K562 (cell line): ENCODE data around the gene GPR21. TPM values are rescaled to one million over a fixed set of nuclear protein-coding genes. Genes with fewer than 3 reads are reported as not detected.

ENCODE experiments used
- DEAF1 ChIP-seq: fragments of 450-650 bp; formaldehyde crosslinking; IDR thresholded peaks from 2 replicates; pipeline ENCODE4 v1.4.0; 2020; ENCODE audit warnings: mild to moderate bottlenecking, moderate library complexity
- GATAD2B ChIP-seq: fragments of 450-650 bp; IDR thresholded peaks from 2 replicates; pipeline ENCODE4 v1.6.1; 2017; ENCODE audit warnings: mild to moderate bottlenecking, borderline replicate concordance
- GTF2A2 ChIP-seq: IDR thresholded peaks from 2 replicates; pipeline ENCODE4 v1.6.1; 2016; ENCODE audit warnings: mild to moderate bottlenecking, missing genetic modification characterization, missing compliant biosample characterization
- POLR2G ChIP-seq: fragments of 200-400 bp; formaldehyde crosslinking; IDR thresholded peaks from 2 replicates; pipeline ENCODE4 v1.6.1; 2017; ENCODE audit warnings: low read depth, mild to moderate bottlenecking, antibody characterized with exemption, low read length, moderate library complexity
- SMC3 ChIP-seq: conservative IDR thresholded peaks from 2 replicates; pipeline ENCODE4 v1.6.1; 2011; ENCODE audit warnings: low read depth, low read length, improper control_type of control experiment; ENCODE audit not compliant: insufficient read depth
- YBX1 ChIP-seq: fragments of 450-650 bp; IDR thresholded peaks from 2 replicates; pipeline ENCODE4 v1.7.1; 2016; ENCODE audit warnings: mild to moderate bottlenecking
- ZC3H8 ChIP-seq: fragments of 450-650 bp; IDR thresholded peaks from 2 replicates; pipeline ENCODE4 v1.6.1; 2017
- ZNF174 ChIP-seq: fragments of 250-450 bp; sonication (Bioruptor Pico); IDR thresholded peaks from 2 replicates; pipeline ENCODE4 v1.4.0; 2020; ENCODE audit warnings: mild to moderate bottlenecking
- polyA plus RNA-seq, 8 experiments: library from polyadenylated mRNA; depleted of rRNA in 4 of 8; stranded (reverse) in 5 of 8; unstranded in 3 of 8; fragments of >200 nt; fragmentation: Nextera tagmentation in 2 of 8; fragmentation: Illumina TruSeq in 1 of 8; extraction: Ambion mirVana in 2 of 8; extraction: Trizol in 1 of 8; gene quantifications; 2 replicates each; pipeline versions ENCODE4 v1.2.1 to v1.2.3, GENCODE V29; 2011 to 2014; ENCODE audit warnings: inconsistent platforms in 1 of 8, missing spikeins in 1 of 8
- total RNA-seq, 7 experiments: library from RNA; depleted of rRNA in 6 of 7; stranded (reverse); fragments of >200 nt in 6 of 7; fragmentation: Illumina TruSeq in 2 of 7; extraction: Trizol in 2 of 7; gene quantifications; 2 replicates each; pipeline versions ENCODE4 v1.2.1 to v1.2.3, GENCODE V29; 2011 to 2021; ENCODE audit warnings: low replicate concordance in 1 of 7
- TF ChIP-seq, protein P1 (sequence below): IDR thresholded peaks from 2 replicates; pipeline ENCODE4 v1.6.1; 2016; ENCODE audit warnings: missing genetic modification characterization, missing compliant biosample characterization
- TF ChIP-seq, protein P2 (sequence below): fragments of 450-650 bp; IDR thresholded peaks from 2 replicates; pipeline ENCODE4 v1.6.1; 2018; ENCODE audit not compliant: partially characterized antibody
- TF ChIP-seq, protein P3 (sequence below): fragments of 250-450 bp; sonication (Bioruptor Pico); IDR thresholded peaks from 2 replicates; pipeline ENCODE4 v1.9.0; 2021; ENCODE audit warnings: mild to moderate bottlenecking, inconsistent platforms
- TF ChIP-seq, protein P4 (sequence below): fragments of 250-450 bp; sonication (Bioruptor Pico); IDR thresholded peaks from 2 replicates; pipeline ENCODE4 v1.5.0; 2020; ENCODE audit warnings: mild to moderate bottlenecking, borderline replicate concordance
- TF ChIP-seq, protein P5 (sequence below): sonication (generic); formaldehyde crosslinking; IDR thresholded peaks from 2 replicates; pipeline ENCODE4 v1.8.1; 2023; ENCODE audit warnings: mild to moderate bottlenecking, missing genetic modification reagents

GPR21 gene
- total and polyA plus RNA-seq, 9 of the 15 experiments (the other 6 are each of a cell fraction or from before 2014, with no cell fraction given) = 0.16 to 0.83 (median 0.36) TPM; not detected in 6

DNA sequence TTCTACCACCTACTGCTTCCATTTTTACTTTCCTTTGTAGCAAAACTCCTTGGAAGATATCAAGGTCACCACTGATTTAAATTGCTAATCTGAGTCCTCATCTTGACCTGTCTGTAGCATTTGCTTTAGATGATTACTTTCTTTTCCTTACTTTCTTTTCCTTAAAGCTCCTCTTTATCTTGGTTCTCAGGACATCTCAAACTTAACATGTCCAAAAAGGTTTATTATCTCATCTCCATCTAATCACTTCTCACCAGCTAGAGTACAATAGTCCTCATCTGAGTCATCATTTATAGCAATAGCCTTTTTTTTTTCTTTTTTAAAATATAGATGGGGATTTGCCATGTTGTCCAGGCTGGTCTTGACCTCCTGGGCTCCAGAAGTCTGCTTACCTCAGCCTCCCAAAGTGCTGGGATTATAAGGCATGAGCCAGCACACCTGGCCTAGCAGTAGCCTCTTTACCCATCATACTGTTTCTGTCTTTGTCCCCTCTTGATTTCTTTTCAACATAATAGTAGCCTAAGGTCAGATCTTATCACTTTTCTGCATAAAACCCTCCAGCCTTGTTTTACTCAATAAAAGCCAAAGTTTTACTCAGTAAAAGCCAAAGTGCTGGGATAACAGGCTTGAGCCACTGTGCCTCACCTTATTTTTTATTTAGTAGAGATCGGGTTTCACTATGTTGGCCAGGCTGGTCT is 32.9 kb upstream of the GPR21 start (continued):
- TF ChIP-seq, protein P1, sequence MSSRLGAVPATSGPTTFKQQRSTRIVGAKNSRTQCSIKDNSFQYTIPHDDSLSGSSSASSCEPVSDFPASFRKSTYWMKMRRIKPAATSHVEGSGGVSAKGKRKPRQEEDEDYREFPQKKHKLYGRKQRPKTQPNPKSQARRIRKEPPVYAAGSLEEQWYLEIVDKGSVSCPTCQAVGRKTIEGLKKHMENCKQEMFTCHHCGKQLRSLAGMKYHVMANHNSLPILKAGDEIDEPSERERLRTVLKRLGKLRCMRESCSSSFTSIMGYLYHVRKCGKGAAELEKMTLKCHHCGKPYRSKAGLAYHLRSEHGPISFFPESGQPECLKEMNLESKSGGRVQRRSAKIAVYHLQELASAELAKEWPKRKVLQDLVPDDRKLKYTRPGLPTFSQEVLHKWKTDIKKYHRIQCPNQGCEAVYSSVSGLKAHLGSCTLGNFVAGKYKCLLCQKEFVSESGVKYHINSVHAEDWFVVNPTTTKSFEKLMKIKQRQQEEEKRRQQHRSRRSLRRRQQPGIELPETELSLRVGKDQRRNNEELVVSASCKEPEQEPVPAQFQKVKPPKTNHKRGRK = no peak
- TF ChIP-seq, protein P2, sequence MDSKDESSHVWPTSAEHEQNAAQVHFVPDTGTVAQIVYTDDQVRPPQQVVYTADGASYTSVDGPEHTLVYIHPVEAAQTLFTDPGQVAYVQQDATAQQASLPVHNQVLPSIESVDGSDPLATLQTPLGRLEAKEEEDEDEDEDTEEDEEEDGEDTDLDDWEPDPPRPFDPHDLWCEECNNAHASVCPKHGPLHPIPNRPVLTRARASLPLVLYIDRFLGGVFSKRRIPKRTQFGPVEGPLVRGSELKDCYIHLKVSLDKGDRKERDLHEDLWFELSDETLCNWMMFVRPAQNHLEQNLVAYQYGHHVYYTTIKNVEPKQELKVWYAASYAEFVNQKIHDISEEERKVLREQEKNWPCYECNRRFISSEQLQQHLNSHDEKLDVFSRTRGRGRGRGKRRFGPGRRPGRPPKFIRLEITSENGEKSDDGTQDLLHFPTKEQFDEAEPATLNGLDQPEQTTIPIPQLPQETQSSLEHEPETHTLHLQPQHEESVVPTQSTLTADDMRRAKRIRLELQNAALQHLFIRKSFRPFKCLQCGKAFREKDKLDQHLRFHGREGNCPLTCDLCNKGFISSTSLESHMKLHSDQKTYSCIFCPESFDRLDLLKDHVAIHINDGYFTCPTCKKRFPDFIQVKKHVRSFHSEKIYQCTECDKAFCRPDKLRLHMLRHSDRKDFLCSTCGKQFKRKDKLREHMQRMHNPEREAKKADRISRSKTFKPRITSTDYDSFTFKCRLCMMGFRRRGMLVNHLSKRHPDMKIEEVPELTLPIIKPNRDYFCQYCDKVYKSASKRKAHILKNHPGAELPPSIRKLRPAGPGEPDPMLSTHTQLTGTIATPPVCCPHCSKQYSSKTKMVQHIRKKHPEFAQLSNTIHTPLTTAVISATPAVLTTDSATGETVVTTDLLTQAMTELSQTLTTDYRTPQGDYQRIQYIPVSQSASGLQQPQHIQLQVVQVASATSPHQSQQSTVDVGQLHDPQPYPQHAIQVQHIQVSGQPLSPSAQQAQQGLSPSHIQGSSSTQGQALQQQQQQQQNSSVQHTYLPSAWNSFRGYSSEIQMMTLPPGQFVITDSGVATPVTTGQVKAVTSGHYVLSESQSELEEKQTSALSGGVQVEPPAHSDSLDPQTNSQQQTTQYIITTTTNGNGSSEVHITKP = no peak
- TF ChIP-seq, protein P3, sequence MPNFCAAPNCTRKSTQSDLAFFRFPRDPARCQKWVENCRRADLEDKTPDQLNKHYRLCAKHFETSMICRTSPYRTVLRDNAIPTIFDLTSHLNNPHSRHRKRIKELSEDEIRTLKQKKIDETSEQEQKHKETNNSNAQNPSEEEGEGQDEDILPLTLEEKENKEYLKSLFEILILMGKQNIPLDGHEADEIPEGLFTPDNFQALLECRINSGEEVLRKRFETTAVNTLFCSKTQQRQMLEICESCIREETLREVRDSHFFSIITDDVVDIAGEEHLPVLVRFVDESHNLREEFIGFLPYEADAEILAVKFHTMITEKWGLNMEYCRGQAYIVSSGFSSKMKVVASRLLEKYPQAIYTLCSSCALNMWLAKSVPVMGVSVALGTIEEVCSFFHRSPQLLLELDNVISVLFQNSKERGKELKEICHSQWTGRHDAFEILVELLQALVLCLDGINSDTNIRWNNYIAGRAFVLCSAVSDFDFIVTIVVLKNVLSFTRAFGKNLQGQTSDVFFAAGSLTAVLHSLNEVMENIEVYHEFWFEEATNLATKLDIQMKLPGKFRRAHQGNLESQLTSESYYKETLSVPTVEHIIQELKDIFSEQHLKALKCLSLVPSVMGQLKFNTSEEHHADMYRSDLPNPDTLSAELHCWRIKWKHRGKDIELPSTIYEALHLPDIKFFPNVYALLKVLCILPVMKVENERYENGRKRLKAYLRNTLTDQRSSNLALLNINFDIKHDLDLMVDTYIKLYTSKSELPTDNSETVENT (CRISPR knock-in tag) = no peak
- TF ChIP-seq POLR2G (no peak), ZNF174 (CRISPR knock-in tag) (no peak), SMC3 (no peak), GTF2A2 (no peak), DEAF1 (CRISPR knock-in tag) (no peak), ZC3H8 (no peak), GATAD2B (no peak), YBX1 (no peak)
- TF ChIP-seq, protein P4, sequence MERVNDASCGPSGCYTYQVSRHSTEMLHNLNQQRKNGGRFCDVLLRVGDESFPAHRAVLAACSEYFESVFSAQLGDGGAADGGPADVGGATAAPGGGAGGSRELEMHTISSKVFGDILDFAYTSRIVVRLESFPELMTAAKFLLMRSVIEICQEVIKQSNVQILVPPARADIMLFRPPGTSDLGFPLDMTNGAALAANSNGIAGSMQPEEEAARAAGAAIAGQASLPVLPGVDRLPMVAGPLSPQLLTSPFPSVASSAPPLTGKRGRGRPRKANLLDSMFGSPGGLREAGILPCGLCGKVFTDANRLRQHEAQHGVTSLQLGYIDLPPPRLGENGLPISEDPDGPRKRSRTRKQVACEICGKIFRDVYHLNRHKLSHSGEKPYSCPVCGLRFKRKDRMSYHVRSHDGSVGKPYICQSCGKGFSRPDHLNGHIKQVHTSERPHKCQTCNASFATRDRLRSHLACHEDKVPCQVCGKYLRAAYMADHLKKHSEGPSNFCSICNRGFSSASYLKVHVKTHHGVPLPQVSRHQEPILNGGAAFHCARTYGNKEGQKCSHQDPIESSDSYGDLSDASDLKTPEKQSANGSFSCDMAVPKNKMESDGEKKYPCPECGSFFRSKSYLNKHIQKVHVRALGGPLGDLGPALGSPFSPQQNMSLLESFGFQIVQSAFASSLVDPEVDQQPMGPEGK (CRISPR knock-in tag) = no peak
- TF ChIP-seq, protein P5, sequence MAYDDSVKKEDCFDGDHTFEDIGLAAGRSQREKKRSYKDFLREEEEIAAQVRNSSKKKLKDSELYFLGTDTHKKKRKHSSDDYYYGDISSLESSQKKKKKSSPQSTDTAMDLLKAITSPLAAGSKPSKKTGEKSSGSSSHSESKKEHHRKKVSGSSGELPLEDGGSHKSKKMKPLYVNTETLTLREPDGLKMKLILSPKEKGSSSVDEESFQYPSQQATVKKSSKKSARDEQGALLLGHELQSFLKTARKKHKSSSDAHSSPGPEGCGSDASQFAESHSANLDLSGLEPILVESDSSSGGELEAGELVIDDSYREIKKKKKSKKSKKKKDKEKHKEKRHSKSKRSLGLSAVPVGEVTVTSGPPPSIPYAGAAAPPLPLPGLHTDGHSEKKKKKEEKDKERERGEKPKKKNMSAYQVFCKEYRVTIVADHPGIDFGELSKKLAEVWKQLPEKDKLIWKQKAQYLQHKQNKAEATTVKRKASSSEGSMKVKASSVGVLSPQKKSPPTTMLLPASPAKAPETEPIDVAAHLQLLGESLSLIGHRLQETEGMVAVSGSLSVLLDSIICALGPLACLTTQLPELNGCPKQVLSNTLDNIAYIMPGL (CRISPR knock-in tag) = no peak
